Transverse colon (tissue), 3 donors: ENCODE data around the gene MAP3K3.
A peak's percentile ranks its signal among the peaks of the same experiment; 100 is the strongest.

ENCODE experiments used
- CTCF ChIP-seq, 5 experiments: fragments of 200-600 bp in 3 of 5; fragments of 450-650 bp in 2 of 5; sonication (generic) in 3 of 5; IDR thresholded peaks; 1 replicate in 2 of 5; 2 replicates in 3 of 5; pipeline ENCODE4 v1.5.1; 2016 to 2017; ENCODE audit warnings: antibody characterized with exemption in 5 of 5, inconsistent platforms in 3 of 5, mild to moderate bottlenecking in 2 of 5, moderate library complexity in 1 of 5
- EP300 ChIP-seq: sonication (generic); formaldehyde crosslinking; IDR thresholded peaks from one replicate; pipeline ENCODE4 v1.6.1; 2017; ENCODE audit warnings: antibody characterized with exemption, low read depth
- POLR2A ChIP-seq: fragments of 450-650 bp; IDR thresholded peaks from one replicate; pipeline ENCODE4 v1.6.1; 2016; ENCODE audit warnings: antibody characterized with exemption, mild to moderate bottlenecking, moderate library complexity

GRCh38 chr17:63741408-63742173 lies 119.4 kb downstream of the MAP3K3 start, which contains the start of gene STRADA:
- TF ChIP-seq CTCF (IDR thresholded peaks at IDR 0.05) = peak in 1 of 5 experiments; percentile 15
- peak; percentile 95 for TF ChIP-seq POLR2A
- no peak for TF ChIP-seq EP300
